ENCODE data around the gene MCTP1. TPM values are rescaled to one million over a fixed set of nuclear protein-coding genes. Genes with fewer than 3 reads are reported as not detected.

Gene MCTP1
- total and polyA plus RNA-seq, 4 donors = 8.2 to 54.6 (median 12.3) TPM

DNA sequence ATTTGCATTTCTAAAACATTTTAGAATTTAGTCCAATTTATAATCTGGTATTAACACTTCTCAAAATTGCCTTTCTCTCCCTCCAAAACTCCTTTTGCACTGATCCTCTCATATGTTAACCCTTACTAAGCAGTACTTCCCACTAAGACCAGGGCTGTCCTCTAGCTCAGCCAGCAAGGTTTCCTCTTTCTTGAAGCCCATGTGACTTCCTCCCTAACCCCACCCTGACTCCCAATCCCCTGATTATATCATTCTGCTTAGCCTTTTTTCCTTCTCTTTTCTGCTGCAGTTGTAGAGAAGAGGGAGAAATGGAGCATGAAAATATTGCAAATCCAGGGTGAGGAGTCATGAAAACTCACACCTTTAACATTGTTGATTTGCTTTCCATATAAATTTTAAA is 241.7 kb downstream of the MCTP1 start:
- H3K27me3 ChIP-seq (ENCODE audit: control insufficient read depth, insufficient read depth, low read length) = no peaks in the 10 kb centered on the region
- no peaks in the 10 kb centered on the region for H3K9me3 ChIP-seq (ENCODE audit: control insufficient read depth, insufficient read depth, low read length)
- H3K4me3 ChIP-seq (ENCODE audit: low read depth, low read length) = no peak overlapping the region
- DNase-seq (ENCODE audit: low read depth in 4 of 6, low spot score in 6 of 6) = no peak
- no peak overlapping the region for H3K27ac ChIP-seq (ENCODE audit: low read depth, low read length)
- no peaks in the 10 kb centered on the region for H3K4me1 ChIP-seq (ENCODE audit: control insufficient read depth, insufficient read depth, low read length)
- H3K36me3 ChIP-seq (ENCODE audit: control insufficient read depth, insufficient read depth, low read length) = no peaks in the 10 kb centered on the region

- H3K36me3 ChIP-seq (ENCODE audit: control insufficient read depth, insufficient read depth, low read length) = no peaks in the 10 kb centered on the region
- DNase-seq (ENCODE audit: low read depth in 4 of 6, low spot score in 6 of 6) = no peak
- no peaks in the 10 kb centered on the region for H3K9me3 ChIP-seq (ENCODE audit: control insufficient read depth, insufficient read depth, low read length)
- no peak overlapping the region for H3K4me3 ChIP-seq (ENCODE audit: low read depth, low read length)
- H3K4me1 ChIP-seq (ENCODE audit: control insufficient read depth, insufficient read depth, low read length) = no peaks in the 10 kb centered on the region
- WGBS (ENCODE audit: insufficient coverage) = no CpG with 5 or more reads among the region's 4 CpGs
- H3K27me3 ChIP-seq (ENCODE audit: control insufficient read depth, insufficient read depth, low read length) = no peaks in the 10 kb centered on the region
- H3K27ac ChIP-seq (ENCODE audit: low read depth, low read length) = no peak overlapping the region
Observed at GRCh38 chr5:95042037-95042436, 242.9 kb downstream of the MCTP1 start.

DNA sequence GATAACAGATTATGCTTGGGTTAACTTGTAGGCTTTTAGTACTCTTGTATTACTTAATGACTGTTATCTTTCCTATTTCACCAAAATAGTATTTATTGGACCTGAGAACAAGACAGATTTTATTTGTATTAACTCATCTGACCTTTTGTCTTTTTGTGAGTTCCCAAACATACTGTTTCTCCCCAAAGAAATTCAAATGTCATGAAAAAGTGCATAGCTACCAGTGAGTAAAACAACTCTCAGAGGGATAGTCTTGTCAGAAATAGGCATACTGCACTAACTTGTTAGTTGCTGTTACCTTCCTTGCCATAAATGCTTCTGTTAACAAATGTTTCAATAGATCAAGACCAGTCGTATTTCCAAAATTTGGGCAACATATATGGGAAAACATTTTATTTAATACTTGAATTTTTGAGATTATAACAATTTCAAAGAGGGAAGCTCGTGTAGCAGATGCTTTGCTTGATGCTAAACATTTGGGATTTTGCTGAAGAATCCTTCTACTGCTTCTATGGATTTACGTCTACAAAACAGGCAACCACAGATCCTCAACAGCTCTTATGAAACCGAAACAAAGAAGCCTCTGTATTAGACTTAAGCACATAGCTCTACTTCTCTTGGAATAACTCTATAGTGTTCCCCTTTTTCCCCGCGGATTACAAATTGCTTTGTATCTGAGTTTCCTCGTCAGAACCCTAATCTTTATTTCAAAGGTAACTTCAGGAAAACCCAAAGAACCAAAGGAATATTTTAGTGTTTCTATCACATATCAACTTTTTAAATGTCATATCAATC is 248.8 kb downstream of the MCTP1 start:
- 72% methylated on average over 2 of the region's 7 CpGs for WGBS (ENCODE audit: insufficient coverage)
- Histone ChIP-seq H3K27ac (ENCODE audit: low read depth, low read length) (no peak overlapping the region), H3K27me3 (ENCODE audit: control insufficient read depth, insufficient read depth, low read length) (no peaks in the 10 kb centered on the region), H3K9me3 (ENCODE audit: control insufficient read depth, insufficient read depth, low read length) (no peaks in the 10 kb centered on the region), H3K4me3 (ENCODE audit: low read depth, low read length) (no peak overlapping the region), H3K4me1 (ENCODE audit: control insufficient read depth, insufficient read depth, low read length) (no peaks in the 10 kb centered on the region), H3K36me3 (ENCODE audit: control insufficient read depth, insufficient read depth, low read length) (no peaks in the 10 kb centered on the region)
- DNase-seq (ENCODE audit: low read depth in 4 of 6, low spot score in 6 of 6) = no peak

- WGBS (ENCODE audit: insufficient coverage) = no CpG with 5 or more reads among the region's 1 CpG
- no peaks in the 10 kb centered on the region for H3K4me1 ChIP-seq (ENCODE audit: control insufficient read depth, insufficient read depth, low read length)
- no peaks in the 10 kb centered on the region for H3K27me3 ChIP-seq (ENCODE audit: control insufficient read depth, insufficient read depth, low read length)
- no peak overlapping the region for H3K4me3 ChIP-seq (ENCODE audit: low read depth, low read length)
- no peaks in the 10 kb centered on the region for H3K36me3 ChIP-seq (ENCODE audit: control insufficient read depth, insufficient read depth, low read length)
- no peak for DNase-seq (ENCODE audit: low read depth in 4 of 6, low spot score in 6 of 6)
- no peak overlapping the region for H3K27ac ChIP-seq (ENCODE audit: low read depth, low read length)
- H3K9me3 ChIP-seq (ENCODE audit: control insufficient read depth, insufficient read depth, low read length) = no peaks in the 10 kb centered on the region
Observed at GRCh38 chr5:95032801-95033200, 252.1 kb downstream of the MCTP1 start.

DNA sequence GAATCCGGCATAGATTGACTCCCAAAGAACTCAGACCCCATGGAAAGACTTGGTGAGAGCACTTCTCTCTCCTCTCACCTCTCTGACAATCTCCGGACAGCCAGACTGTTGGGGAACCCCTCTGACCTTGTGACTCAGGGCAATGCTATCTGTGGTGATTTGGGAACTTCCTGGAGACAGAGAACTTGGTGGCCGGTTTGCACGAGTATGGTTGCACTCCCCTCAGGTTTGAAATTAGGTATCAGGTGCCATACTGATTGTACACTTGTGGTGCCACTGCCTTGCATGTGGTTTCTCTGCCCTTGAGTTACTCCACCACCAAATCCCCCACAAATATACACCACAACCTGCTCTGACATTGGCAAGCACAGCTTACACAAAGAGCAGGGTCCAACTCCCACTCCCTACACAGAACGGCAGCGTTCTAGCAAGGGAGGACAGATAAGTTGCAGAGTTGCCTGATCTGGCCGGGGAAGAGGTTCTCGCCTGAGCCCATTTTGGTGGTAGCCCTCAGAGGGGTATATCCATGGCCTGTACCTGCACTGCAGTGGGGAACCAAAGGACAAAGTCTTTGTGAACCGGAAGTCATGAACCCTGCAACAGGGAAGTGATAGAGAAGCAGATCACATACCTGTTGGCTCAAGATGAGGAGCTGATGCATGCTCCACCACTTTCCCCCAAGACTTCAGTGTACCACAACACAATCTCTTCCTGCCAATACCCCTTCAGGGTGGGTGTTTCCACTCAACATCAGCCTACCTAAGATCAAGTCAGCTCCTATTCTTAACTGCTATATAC is 255.1 kb downstream of the MCTP1 start:
- Histone ChIP-seq H3K27ac (ENCODE audit: low read depth, low read length) (no peak overlapping the region), H3K4me3 (ENCODE audit: low read depth, low read length) (no peak overlapping the region), H3K36me3 (ENCODE audit: control insufficient read depth, insufficient read depth, low read length) (no peaks in the 10 kb centered on the region), H3K9me3 (ENCODE audit: control insufficient read depth, insufficient read depth, low read length) (no peaks in the 10 kb centered on the region), H3K4me1 (ENCODE audit: control insufficient read depth, insufficient read depth, low read length) (no peaks in the 10 kb centered on the region), H3K27me3 (ENCODE audit: control insufficient read depth, insufficient read depth, low read length) (no peaks in the 10 kb centered on the region)
- no peak for DNase-seq (ENCODE audit: low read depth in 4 of 6, low spot score in 6 of 6)
- WGBS (ENCODE audit: insufficient coverage) = 96% methylated on average over 6 of the region's 9 CpGs

DNA sequence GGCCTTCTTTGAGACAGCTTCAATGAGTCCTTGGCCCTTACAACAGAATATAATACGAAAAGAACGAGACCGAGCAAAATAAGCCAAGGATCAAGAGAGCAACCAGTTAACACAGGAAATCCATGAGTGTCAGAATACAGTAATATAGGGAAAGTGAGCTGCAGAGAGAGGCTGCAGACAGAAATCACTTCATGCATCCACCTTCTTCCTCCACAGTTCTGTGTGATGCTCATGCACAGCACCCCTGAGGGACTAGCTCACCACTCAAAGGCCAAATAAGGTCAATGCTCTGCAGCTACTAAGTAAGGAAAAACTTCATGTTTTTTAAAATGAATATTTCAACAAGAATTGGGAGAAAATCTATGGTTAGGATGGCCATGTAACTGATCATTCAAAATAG is 257.1 kb downstream of the MCTP1 start:
- no peaks in the 10 kb centered on the region for H3K9me3 ChIP-seq (ENCODE audit: control insufficient read depth, insufficient read depth, low read length)
- WGBS (ENCODE audit: insufficient coverage) = no CpG with 5 or more reads among the region's 3 CpGs
- no peaks in the 10 kb centered on the region for H3K36me3 ChIP-seq (ENCODE audit: control insufficient read depth, insufficient read depth, low read length)
- peak in 1 of 6 donors; percentile 3 for DNase-seq (ENCODE audit: low read depth in 4 of 6, low spot score in 6 of 6)
- H3K4me1 ChIP-seq (ENCODE audit: control insufficient read depth, insufficient read depth, low read length) = no peaks in the 10 kb centered on the region
- no peak overlapping the region for H3K27ac ChIP-seq (ENCODE audit: low read depth, low read length)
- H3K4me3 ChIP-seq (ENCODE audit: low read depth, low read length) = no peak overlapping the region
- no peaks in the 10 kb centered on the region for H3K27me3 ChIP-seq (ENCODE audit: control insufficient read depth, insufficient read depth, low read length)

GRCh38 chr5:95027151-95027721 is 257.7 kb downstream of the MCTP1 start:
- no peak for DNase-seq (ENCODE audit: low read depth in 4 of 6, low spot score in 6 of 6)
- 96% methylated on average over 4 of the region's 5 CpGs for WGBS (ENCODE audit: insufficient coverage)
- H3K36me3 ChIP-seq (ENCODE audit: control insufficient read depth, insufficient read depth, low read length) = no peaks in the 10 kb centered on the region
- no peaks in the 10 kb centered on the region for H3K27me3 ChIP-seq (ENCODE audit: control insufficient read depth, insufficient read depth, low read length)
- no peak overlapping the region for H3K4me3 ChIP-seq (ENCODE audit: low read depth, low read length)
- H3K27ac ChIP-seq (ENCODE audit: low read depth, low read length) = no peak overlapping the region
- H3K9me3 ChIP-seq (ENCODE audit: control insufficient read depth, insufficient read depth, low read length) = no peaks in the 10 kb centered on the region
- no peaks in the 10 kb centered on the region for H3K4me1 ChIP-seq (ENCODE audit: control insufficient read depth, insufficient read depth, low read length)

DNA sequence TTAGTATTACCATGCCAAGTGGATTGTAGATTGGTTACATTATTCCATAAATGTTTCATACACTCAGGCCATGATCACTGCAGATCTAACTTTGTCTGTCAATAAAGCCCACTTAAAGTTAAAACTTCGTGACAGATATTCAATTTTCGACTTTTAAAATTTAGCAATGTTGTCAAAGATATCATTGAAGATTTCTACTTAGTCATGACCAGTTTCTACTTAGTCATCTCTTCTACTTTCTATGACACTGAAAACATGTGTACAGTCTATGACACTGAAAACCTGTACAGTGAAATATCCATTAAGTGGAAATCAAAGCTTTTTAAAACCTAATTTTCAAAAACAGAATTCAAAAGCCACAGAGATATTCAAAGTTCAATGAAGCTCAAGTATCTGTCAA is 258.2 kb downstream of the MCTP1 start:
- Histone ChIP-seq H3K4me3 (ENCODE audit: low read depth, low read length) (no peak overlapping the region), H3K36me3 (ENCODE audit: control insufficient read depth, insufficient read depth, low read length) (no peaks in the 10 kb centered on the region), H3K27me3 (ENCODE audit: control insufficient read depth, insufficient read depth, low read length) (no peaks in the 10 kb centered on the region), H3K27ac (ENCODE audit: low read depth, low read length) (no peak overlapping the region), H3K9me3 (ENCODE audit: control insufficient read depth, insufficient read depth, low read length) (no peaks in the 10 kb centered on the region), H3K4me1 (ENCODE audit: control insufficient read depth, insufficient read depth, low read length) (no peaks in the 10 kb centered on the region)
- no CpG with 5 or more reads among the region's 2 CpGs for WGBS (ENCODE audit: insufficient coverage)
- no peak for DNase-seq (ENCODE audit: low read depth in 4 of 6, low spot score in 6 of 6)

- WGBS (ENCODE audit: insufficient coverage) = 100% methylated on average over 2 of the region's 5 CpGs
- Histone ChIP-seq H3K27me3 (ENCODE audit: control insufficient read depth, insufficient read depth, low read length) (no peaks in the 10 kb centered on the region), H3K4me3 (ENCODE audit: low read depth, low read length) (no peak overlapping the region), H3K27ac (ENCODE audit: low read depth, low read length) (no peak overlapping the region), H3K9me3 (ENCODE audit: control insufficient read depth, insufficient read depth, low read length) (no peaks in the 10 kb centered on the region), H3K4me1 (ENCODE audit: control insufficient read depth, insufficient read depth, low read length) (no peaks in the 10 kb centered on the region), H3K36me3 (ENCODE audit: control insufficient read depth, insufficient read depth, low read length) (no peaks in the 10 kb centered on the region)
- no peak for DNase-seq (ENCODE audit: low read depth in 4 of 6, low spot score in 6 of 6)
Observed at GRCh38 chr5:95022967-95023695, 261.8 kb downstream of the MCTP1 start.

Data from spinal cord (tissue), 10 donors.